ENCODE data around the gene CPEB4.

The CPEB4 gene

DNA sequence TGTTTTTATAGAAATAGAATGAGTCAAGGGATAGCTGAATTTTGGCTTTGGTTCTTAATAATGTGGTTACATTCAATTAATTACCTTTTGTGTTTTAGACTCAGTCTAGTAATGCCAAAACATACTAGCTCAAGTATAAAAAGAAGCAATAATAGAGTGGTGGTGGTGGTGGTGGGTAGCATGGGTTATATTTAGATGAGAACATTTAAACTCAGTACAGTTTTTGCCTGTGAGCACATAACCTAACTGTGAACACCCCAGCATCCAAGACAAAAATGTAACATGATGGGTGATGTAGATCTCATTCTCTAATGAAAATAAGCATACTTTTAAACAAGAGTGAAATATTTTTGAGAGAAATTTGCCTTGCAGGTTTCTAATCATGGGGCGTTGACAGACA, 14.2 kb downstream of the CPEB4 start:
- Histone ChIP-seq H3K36me3 (no peaks in the 10 kb centered on the region), H3K9me3 (ENCODE audit: severe bottlenecking) (no peaks in the 10 kb centered on the region), H3K4me3 (ENCODE audit: low read depth, low read length) (no peak overlapping the region), H3K27me3 (ENCODE audit: insufficient read depth, low read depth, severe bottlenecking) (no peaks in the 10 kb centered on the region), H3K27ac (no peak overlapping the region)
- DNase-seq = no peak
- TF ChIP-seq, protein P1, sequence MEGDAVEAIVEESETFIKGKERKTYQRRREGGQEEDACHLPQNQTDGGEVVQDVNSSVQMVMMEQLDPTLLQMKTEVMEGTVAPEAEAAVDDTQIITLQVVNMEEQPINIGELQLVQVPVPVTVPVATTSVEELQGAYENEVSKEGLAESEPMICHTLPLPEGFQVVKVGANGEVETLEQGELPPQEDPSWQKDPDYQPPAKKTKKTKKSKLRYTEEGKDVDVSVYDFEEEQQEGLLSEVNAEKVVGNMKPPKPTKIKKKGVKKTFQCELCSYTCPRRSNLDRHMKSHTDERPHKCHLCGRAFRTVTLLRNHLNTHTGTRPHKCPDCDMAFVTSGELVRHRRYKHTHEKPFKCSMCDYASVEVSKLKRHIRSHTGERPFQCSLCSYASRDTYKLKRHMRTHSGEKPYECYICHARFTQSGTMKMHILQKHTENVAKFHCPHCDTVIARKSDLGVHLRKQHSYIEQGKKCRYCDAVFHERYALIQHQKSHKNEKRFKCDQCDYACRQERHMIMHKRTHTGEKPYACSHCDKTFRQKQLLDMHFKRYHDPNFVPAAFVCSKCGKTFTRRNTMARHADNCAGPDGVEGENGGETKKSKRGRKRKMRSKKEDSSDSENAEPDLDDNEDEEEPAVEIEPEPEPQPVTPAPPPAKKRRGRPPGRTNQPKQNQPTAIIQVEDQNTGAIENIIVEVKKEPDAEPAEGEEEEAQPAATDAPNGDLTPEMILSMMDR (IDR thresholded peaks at IDR 0.05; ENCODE audit: low read depth, low read length) = no peak

DNA sequence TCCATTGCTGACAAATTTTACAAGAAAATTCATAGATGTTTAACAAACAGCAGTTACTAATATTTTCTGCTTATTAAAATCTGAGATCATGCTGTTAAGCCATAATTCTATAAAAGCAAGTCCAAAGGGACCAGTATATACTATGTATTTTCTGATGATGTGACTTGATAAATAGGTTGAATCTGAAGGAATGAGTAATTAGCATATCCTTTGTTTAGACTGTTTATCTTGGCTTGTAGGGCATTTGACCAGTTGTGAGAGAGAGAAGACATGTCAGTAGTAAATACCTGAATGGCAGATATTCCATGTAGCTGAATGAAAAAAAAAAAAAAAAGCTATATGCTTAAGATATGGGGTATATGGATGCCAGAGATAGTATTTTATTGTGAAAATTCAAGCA, 14.6 kb downstream of the CPEB4 start:
- Histone ChIP-seq H3K36me3 (no peaks in the 10 kb centered on the region), H3K4me3 (ENCODE audit: low read depth, low read length) (no peak overlapping the region), H3K9me3 (ENCODE audit: severe bottlenecking) (no peaks in the 10 kb centered on the region), H3K27me3 (ENCODE audit: insufficient read depth, low read depth, severe bottlenecking) (no peaks in the 10 kb centered on the region), H3K27ac (no peak overlapping the region)
- TF ChIP-seq, protein P1 (IDR thresholded peaks at IDR 0.05; ENCODE audit: low read depth, low read length) = no peak
- DNase-seq = no peak

DNA sequence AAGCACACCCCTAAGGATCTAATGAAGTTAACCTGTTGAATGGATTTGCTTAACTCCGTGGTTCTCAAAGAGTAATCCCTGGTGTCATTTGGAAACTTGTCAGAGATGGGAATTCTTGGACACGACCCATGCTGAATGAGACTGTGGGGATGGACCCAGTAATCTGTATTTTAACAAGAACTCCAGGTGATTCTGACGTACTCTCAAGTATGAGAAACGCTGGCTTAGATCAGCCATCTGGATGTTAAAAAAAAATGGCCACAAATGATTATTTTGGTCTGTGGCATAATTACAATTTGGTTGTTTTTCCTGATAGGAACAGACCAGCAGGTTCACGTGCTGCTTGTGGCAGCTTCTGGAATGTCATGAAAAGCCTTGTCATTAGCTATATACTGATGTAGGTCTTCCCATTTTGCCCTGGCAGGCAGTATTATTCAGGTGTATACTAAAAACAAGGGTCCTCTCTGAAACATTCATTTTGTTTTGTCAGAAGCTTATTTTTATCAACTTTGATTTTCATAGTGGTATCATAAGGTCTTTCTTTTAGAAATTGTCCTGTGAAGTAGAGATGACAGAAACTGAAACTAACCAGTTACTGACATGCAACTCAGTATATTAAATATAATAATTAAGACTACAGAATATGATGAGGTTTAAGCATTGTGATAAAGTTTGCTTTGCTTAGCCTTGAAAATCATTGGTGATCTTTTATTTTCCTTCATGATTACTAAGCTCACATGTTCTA, 15.4 kb downstream of the CPEB4 start:
- DNase-seq = no peak
- H3K4me3 ChIP-seq (ENCODE audit: low read depth, low read length) = no peak overlapping the region
- H3K9me3 ChIP-seq (ENCODE audit: severe bottlenecking) = no peaks in the 10 kb centered on the region
- H3K27me3 ChIP-seq (ENCODE audit: insufficient read depth, low read depth, severe bottlenecking) = no peaks in the 10 kb centered on the region
- no peaks in the 10 kb centered on the region for H3K36me3 ChIP-seq
- TF ChIP-seq, protein P1 (IDR thresholded peaks at IDR 0.05; ENCODE audit: low read depth, low read length) = no peak
- H3K27ac ChIP-seq = no peak overlapping the region

DNA sequence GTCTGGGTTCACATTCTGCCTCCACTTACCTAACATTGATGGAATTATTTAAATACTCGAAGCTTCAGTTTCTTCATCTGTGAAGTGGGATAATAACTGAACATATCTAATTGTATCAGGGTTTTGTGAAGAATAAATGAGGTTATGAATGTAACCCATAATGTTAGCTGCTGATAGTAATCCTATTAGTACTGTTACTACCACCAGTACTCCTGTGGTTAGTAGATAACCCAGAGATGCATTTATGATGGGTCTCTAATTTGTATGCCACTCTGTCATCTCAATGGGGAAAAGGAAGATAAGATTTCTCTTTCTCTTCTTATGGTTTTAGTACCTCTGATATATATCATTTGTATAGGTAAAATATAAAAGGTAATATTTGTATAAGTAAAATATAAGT, 16.0 kb downstream of the CPEB4 start:
- no peak overlapping the region for H3K4me3 ChIP-seq (ENCODE audit: low read depth, low read length)
- H3K36me3 ChIP-seq = no peaks in the 10 kb centered on the region
- no peak for DNase-seq
- no peaks in the 10 kb centered on the region for H3K27me3 ChIP-seq (ENCODE audit: insufficient read depth, low read depth, severe bottlenecking)
- TF ChIP-seq, protein P1 (IDR thresholded peaks at IDR 0.05; ENCODE audit: low read depth, low read length) = no peak
- H3K27ac ChIP-seq = no peak overlapping the region
- no peaks in the 10 kb centered on the region for H3K9me3 ChIP-seq (ENCODE audit: severe bottlenecking)

DNA sequence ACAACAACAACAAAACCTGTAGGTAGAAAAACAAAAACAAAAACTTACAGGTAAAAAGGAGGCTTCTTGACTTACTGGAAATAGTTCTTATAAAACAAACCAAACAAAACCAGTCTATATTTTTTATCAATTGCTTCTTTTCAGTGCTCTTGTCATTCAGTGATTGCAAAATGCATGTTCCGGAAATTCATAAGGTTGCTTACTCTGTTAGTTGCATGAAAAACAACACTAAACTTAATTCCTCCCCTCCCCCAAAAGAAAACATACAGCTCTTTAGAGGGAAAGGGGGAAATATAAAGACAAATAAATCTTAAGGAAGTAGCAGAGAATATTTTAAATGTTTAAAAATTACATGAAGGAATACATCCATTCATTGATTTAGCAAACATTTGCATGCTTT, 19.1 kb downstream of the CPEB4 start:
- DNase-seq = no peak
- Histone ChIP-seq H3K4me3 (ENCODE audit: low read depth, low read length) (no peak overlapping the region), H3K27ac (no peak overlapping the region), H3K9me3 (ENCODE audit: severe bottlenecking) (no peaks in the 10 kb centered on the region), H3K36me3 (peaks cover 3% of the 10 kb centered on the region), H3K27me3 (ENCODE audit: insufficient read depth, low read depth, severe bottlenecking) (no peaks in the 10 kb centered on the region)
- TF ChIP-seq, protein P1 (IDR thresholded peaks at IDR 0.05; ENCODE audit: low read depth, low read length) = no peak

All from WERI-Rb-1 (cell line).